Heart left ventricle (tissue), 16 donors: ENCODE data around the gene KCNAB1. TPM values are rescaled to one million over a fixed set of nuclear protein-coding genes. Genes with fewer than 3 reads are reported as not detected.
A peak's percentile ranks its signal among the peaks of the same experiment; 100 is the strongest.
"Not testable (repeated sequence)": the region's sequence is repeated elsewhere in the genome, so short reads cannot be mapped to it uniquely, and the experiment has no call there.

Source experiments
- ATAC-seq, 4 donors: fragments of 200-7000 bp; cut with Tn5 transposase; one replicate each; pipeline ENCODE4 v1.9.1; 2020 to 2022; ENCODE audit warnings: moderate library complexity in 4 of 4, mild to moderate bottlenecking in 3 of 4, moderate number of reproducible peaks in 1 of 4
- DNase-seq, 5 donors: peaks; one replicate each; pipeline ENCODE4 v3.0.0-alpha.2; 2020
- H3K27ac ChIP-seq, 12 donors: fragments of 200-600 bp; sonication (generic) in 4 of 12; one replicate each; pipeline versions ENCODE4 v1.5.0 to v1.8.0; 2016 to 2022; ENCODE audit warnings: mild to moderate bottlenecking in 2 of 12
- H3K27me3 ChIP-seq, 9 donors: fragments of 200-600 bp; sonication (generic) in 2 of 9; one replicate each; pipeline versions ENCODE4 v1.5.1 to v1.8.0; 2016 to 2022; ENCODE audit warnings: mild to moderate bottlenecking in 3 of 9
- H3K36me3 ChIP-seq, 9 donors: fragments of 200-600 bp; sonication (generic) in 2 of 9; one replicate each; pipeline versions ENCODE4 v1.5.0 to v1.8.0; 2018 to 2022; ENCODE audit warnings: mild to moderate bottlenecking in 2 of 9
- H3K4me1 ChIP-seq, 12 donors: fragments of 200-600 bp; sonication (generic) in 4 of 12; one replicate each; pipeline versions ENCODE4 v1.5.0 to v1.8.0; 2016 to 2022; ENCODE audit warnings: mild to moderate bottlenecking in 3 of 12
- H3K4me3 ChIP-seq, 12 donors: fragments of 200-600 bp; sonication (generic) in 4 of 12; one replicate each; pipeline versions ENCODE4 v1.5.0 to v1.8.0; 2017 to 2022; ENCODE audit warnings: mild to moderate bottlenecking in 9 of 12, moderate library complexity in 4 of 12
- H3K9me3 ChIP-seq, 12 donors: fragments of 200-600 bp; sonication (generic) in 4 of 12; one replicate each; pipeline versions ENCODE4 v1.5.0 to v1.8.0; 2016 to 2022; ENCODE audit warnings: mild to moderate bottlenecking in 1 of 12
- POLR2A ChIP-seq, 2 donors: fragments of 450-650 bp; IDR thresholded peaks; one replicate each; pipeline ENCODE4 v1.6.1; 2017; ENCODE audit warnings: antibody characterized with exemption in 2 of 2, mild to moderate bottlenecking in 2 of 2, moderate library complexity in 2 of 2
- WGBS, 4 donors: extraction: QIAGEN DNeasy Blood & Tissue Kit in 2 of 4; methylation state at CpG; one replicate each; pipeline versions ENCODE4 v1.1.5 to v1.1.7; 2013 to 2018; 5-methylcytosine and 5-hydroxymethylcytosine counted together
- intact Hi-C, 10 donors: fragments of 100-400 bp; cut with DNase I; formaldehyde crosslinking; loops; one replicate each; pipeline versions ENCODE4 v1.11.1 to v1.14.2; 2022
- polyA plus RNA-seq, 2 donors: library from polyadenylated mRNA; stranded (reverse); fragments of 200-250 nt; gene quantifications; one replicate each; pipeline ENCODE4 v1.2.3, GENCODE V29; 2013
- total RNA-seq, 9 donors: library from RNA; depleted of rRNA in 2 of 9; stranded (reverse); fragments of >200 nt in 2 of 9; fragmentation: NEBNext Ultra II Directional in 3 of 9; extraction: Animal tissue kit (Norgen Biotek cat#: 25700) in 3 of 9; gene quantifications; one replicate each; pipeline versions ENCODE4 v1.1.0 to v1.2.4, GENCODE V29; 2016 to 2023
- TF ChIP-seq, protein P1 (sequence below), 12 donors: fragments of 200-600 bp; sonication (generic) in 4 of 12; IDR thresholded peaks; one replicate each; pipeline versions ENCODE4 v1.5.0 to v1.8.0; 2018 to 2022; ENCODE audit warnings: antibody characterized with exemption in 12 of 12, mild to moderate bottlenecking in 5 of 12
- donor health status: ischemic (EF 13 %, LVEDD 7.1; RV severe dilation, severe dysfunction).
- donor health status: healthy with polysubstance abuse.
- donor health status: DM: no; HTN: yes; CAD: no.
- donor health status: DM: no; HTN: no; CAD: no.
- donor health status: ischemic (EF 25% LVEDD 6.9; RV normal size, moderate dysfunction).
- donor health status: ischemic (EF 25% LVEDD 5.7; RV mildly dilated, moderate dysfunction).
- donor health status: healthy.
- donor health status: DM: yes; HTN: yes; CAD: no.
- donor health status: ischemic (EF 35%, LVEDD 5.7; RV mildly dilated, moderate dysfunction).
- donor health status: nonischemic (EF 11% LVEDD 7.7; RV severe dilation, severe dysfunction).
- donor health status: DM: yes; HTN: yes; CAD: no.
- donor health status: PGD.
- donor health status: ischemic (EF 29% LVEDD 5.4; RV normal size, mild dysfunction).
- donor health status: nonischemic (EF 23%, LVEDD 6.1; RV moderate dilation, normal function).

The KCNAB1 gene
- total and polyA plus RNA-seq, 11 donors, result 1.1 to 3.5 (median 2.3) TPM

DNA sequence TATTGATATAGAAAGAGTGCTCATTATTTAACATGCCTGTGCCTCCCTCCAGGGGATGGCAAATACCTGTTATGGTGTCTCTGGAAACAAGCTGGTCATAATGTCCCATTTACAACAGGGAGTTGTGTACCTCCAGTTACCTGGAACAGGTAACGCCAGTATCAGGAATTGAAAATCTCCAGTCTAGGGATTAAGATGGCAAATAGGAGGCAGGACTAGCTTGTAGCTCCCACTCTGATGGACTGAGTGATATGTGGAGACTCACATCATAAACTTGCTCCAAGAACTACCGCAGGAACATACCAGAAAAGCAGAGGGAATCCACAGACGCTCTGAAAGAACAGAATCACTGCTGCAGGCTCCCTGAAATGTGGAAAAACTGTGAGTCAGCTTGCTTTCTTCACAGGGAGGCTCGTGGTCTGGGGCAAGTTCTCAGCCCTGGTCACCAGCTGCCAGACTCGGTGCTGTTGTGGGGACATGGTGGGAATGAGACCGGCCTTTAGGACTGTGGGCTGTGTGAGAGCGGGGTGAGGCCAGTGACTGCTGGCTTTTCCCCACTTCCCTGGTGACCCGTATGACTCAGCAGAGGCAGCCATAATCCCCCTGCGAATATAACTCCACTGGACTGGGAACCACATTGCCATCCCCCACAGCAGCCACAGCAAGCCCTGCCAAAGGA, 97.4 kb downstream of the KCNAB1 start:
- Histone ChIP-seq H3K4me3 (no peak overlapping the region), H3K36me3 (no peaks in the 10 kb centered on the region), H3K9me3 (peaks cover 0 to 6% (median 0%) of the 10 kb centered on the region in 12 donors), H3K4me1 (no peaks in the 10 kb centered on the region), H3K27me3 (no peaks in the 10 kb centered on the region), H3K27ac (no peak overlapping the region)
- ATAC-seq (no peak), DNase-seq (peak in 1 of 5 donors; percentile 37)
- intact Hi-C loops, result no loop called here
- 75 to 94% (median 87%) methylated on average over 6 to 9 of the region's 9 CpGs for WGBS, 4 donors
- TF ChIP-seq POLR2A (IDR thresholded peaks at IDR 0.05), result no peak
- TF ChIP-seq, protein P1, sequence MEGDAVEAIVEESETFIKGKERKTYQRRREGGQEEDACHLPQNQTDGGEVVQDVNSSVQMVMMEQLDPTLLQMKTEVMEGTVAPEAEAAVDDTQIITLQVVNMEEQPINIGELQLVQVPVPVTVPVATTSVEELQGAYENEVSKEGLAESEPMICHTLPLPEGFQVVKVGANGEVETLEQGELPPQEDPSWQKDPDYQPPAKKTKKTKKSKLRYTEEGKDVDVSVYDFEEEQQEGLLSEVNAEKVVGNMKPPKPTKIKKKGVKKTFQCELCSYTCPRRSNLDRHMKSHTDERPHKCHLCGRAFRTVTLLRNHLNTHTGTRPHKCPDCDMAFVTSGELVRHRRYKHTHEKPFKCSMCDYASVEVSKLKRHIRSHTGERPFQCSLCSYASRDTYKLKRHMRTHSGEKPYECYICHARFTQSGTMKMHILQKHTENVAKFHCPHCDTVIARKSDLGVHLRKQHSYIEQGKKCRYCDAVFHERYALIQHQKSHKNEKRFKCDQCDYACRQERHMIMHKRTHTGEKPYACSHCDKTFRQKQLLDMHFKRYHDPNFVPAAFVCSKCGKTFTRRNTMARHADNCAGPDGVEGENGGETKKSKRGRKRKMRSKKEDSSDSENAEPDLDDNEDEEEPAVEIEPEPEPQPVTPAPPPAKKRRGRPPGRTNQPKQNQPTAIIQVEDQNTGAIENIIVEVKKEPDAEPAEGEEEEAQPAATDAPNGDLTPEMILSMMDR (IDR thresholded peaks at IDR 0.05), result no peak

DNA sequence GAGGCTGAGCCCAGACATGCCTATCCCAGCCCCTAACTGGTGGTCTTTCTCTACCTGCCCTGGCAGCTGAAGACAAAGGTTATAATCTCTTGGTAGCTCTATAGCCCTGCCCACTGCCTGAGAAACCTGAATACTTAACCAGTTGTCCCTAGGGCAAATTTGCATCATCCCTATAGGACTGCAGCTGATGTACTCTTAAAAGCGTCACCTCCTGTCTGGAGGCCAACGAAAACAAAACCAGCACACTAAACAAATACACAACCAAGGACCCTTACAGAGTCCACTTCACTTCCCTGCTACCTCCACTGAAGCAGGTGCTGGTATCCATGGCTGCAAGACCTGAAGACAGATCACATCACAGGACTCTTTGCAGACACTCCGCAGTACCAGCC, 98.0 kb downstream of the KCNAB1 start:
- no peak for ATAC-seq
- intact Hi-C loops, result no loop called here

DNA sequence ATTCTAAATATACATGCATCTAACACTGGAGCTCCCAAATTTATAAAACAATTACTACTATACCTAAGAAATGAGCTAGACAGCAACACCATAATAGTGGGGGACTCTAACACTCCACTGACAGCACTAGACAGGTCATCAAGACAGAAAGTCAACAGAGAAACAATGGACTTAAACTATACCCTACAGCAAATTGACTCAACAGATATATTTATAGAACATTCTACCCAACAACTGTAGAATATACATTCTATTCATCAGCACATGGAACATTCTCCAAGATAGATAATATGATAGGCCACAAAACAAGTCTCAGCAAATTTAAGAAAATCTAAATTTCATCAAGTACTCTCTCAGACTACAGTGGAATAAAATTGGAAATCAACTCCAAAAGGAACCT, 102.0 kb downstream of the KCNAB1 start:
- H3K4me1 ChIP-seq, H3K36me3 ChIP-seq, intact Hi-C loops, H3K4me3 ChIP-seq, ATAC-seq, H3K9me3 ChIP-seq, H3K27me3 ChIP-seq, H3K27ac ChIP-seq, DNase-seq: not testable (repeated sequence)

More for the DNA sequence above, 98.0 kb downstream of the KCNAB1 start:
- no peaks in the 10 kb centered on the region for H3K4me1 ChIP-seq
- H3K27me3 ChIP-seq, result no peaks in the 10 kb centered on the region
- H3K9me3 ChIP-seq, result peaks cover 0 to 6% (median 0%) of the 10 kb centered on the region in 12 donors
- DNase-seq, result no peak
- TF ChIP-seq POLR2A (IDR thresholded peaks at IDR 0.05), result no peak
- TF ChIP-seq, protein P1 (IDR thresholded peaks at IDR 0.05), result no peak
- H3K27ac ChIP-seq, result no peak overlapping the region
- 76 to 98% (median 88%) methylated on average over 3 of the region's 3 CpGs for WGBS, 4 donors
- H3K36me3 ChIP-seq, result no peaks in the 10 kb centered on the region
- no peak overlapping the region for H3K4me3 ChIP-seq

DNA sequence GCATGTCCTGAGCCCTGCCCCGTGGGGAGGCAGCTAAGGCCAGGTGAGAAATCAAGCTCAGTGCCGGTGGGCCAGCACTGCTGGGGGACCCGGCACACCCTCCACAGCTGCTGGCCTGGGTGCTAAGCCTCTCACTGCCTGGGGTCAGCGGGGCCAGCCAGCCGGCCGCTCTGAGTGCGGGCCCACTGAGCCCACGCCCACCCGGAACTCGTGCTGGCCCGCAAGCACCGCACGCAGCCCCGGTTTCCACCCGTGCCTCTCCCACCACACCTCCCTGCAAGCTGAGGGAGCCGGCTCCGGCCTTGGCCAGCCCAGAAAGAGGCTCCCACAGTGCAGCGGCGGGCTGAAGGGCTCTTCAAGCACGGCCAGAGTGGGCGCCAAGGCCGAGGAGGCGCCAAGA, 103.7 kb downstream of the KCNAB1 start:
- intact Hi-C loops, H3K9me3 ChIP-seq, H3K27me3 ChIP-seq, H3K36me3 ChIP-seq, ATAC-seq, H3K27ac ChIP-seq, H3K4me1 ChIP-seq, H3K4me3 ChIP-seq: not testable (repeated sequence)
- DNase-seq, result peak in 1 of 5 donors; percentile 62
- WGBS, 4 donors, result 91 to 97% (median 95%) methylated on average over 16 to 23 of the region's 23 CpGs

DNA sequence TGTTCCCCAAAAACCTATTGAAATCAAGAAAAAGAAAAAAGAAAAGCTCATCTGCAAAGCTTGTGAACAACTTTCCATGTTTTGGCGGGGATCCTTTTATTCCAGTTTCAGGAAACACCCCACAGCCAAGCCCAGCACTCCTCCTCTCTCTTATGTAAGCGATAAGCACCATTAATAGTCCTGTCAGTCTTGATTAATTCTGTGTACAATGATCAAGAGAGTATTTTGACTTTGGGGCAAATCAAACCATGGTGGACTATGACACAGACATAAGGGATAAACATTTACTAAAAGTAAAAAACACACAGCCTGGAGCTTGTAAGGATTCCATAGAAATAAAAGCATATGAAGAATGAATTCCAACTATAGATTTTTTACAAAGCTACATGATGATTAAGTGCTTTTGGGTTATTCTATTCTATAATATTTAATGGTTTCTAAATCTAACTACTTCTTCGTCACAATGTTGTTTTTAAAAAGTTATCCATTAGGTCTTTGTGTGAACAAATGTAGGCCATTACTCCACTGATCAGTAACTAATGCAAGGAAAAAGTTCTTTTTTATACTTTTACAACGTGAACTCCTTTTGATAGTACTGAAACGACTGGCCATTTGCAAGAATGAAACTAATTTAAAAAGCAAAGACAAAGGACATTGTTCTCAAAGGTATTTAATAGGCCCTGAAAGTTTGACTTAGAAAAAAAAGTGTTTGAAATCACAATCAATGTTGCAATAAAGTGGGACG, 106.5 kb downstream of the KCNAB1 start:
- intact Hi-C loops, result no loop called here
- Histone ChIP-seq H3K27ac (no peak overlapping the region), H3K9me3 (no peaks in the 10 kb centered on the region), H3K27me3 (no peaks in the 10 kb centered on the region), H3K4me1 (no peaks in the 10 kb centered on the region), H3K4me3 (no peak overlapping the region), H3K36me3 (no peaks in the 10 kb centered on the region)
- no peak for TF ChIP-seq POLR2A (IDR thresholded peaks at IDR 0.05)
- TF ChIP-seq, protein P1 (IDR thresholded peaks at IDR 0.05), result no peak
- WGBS, 4 donors, result 78 to 86% (median 81%) methylated on average over 6 of the region's 6 CpGs
- ATAC-seq (no peak), DNase-seq (no peak)
